ENCODE measurements around the gene GHRH.

Gene GHRH

GRCh38 chr20:37290158-37290810 lies 28.7 kb upstream of the GHRH start:
- no peak for DNase-seq

DNA sequence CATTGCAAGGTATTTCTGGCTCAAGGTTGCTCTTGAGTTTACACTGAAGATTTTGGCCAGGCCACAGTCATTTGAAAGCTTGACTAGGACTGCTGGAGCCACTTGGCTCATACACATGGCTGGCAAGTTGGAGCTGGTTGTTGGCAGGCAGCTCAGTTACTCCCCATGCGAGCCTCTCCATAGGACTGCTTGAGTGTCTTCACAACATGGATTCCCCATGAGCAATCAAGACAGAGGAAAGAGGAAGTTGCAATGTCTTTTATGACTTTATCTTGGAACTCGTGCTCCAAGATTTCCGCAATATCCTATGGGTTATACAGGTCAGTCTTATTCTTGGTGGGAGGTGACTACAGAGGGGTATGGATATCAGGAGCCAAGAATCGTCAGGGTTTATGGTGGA lies 26.5 kb upstream of the GHRH start:
- peak; percentile 3 for DNase-seq

GRCh38 chr20:37285664-37286374 lies 24.2 kb upstream of the GHRH start:
- DNase-seq, result no peak

GRCh38 chr20:37284691-37285161 lies 23.1 kb upstream of the GHRH start:
- no peak for DNase-seq

DNA sequence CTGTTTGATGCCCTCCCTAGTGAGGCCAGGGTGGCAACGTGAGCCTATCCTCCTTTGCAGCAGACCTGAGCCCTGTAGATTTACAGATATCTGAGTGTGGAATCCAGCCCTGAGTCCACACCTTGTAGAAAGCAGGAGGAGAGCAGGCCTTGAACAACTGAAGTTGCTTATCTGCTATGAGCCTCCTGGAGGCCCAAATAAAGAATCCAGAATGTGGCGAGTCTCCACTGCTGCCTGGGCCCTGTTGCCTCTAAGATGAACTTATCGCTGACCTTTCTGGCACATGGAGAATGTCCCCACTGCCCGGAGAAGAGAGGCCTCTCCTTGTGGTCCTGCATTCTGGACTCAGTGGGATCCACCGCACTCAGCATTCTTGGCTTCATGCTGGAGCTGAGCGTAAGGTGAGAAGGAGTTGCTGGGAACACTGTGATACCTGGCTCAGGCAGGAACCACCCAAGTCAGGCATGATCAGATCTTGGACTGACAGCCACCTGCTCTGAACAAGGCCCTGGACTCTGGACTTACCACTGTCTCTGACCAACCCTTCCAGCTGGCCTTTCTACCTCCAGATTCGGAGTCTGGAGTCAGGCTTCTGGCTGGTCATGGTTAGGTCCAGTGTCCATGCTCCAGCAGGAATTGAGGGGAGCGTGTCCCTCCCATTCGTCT lies 22.0 kb upstream of the GHRH start:
- DNase-seq, result no peak

DNA sequence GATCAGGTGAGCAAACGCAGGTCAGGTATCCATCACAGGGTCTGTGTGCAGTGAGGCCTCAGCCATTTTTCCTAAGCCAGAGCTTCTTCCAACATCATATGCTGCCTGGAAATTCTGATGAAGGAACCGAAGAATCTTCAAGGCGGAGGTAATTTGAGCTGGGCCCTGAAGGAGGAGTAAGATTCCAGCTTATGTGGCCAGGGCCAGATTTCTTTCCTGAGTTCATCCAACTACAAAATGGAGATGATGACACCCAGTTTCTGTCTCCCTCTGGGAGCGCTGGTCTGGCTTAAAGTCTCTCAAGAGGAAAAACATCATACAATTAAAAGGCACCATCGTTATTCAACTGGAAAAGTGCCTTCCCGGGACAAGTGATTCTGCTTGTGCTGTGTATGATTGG lies 20.9 kb upstream of the GHRH start:
- no peak for DNase-seq

DNA sequence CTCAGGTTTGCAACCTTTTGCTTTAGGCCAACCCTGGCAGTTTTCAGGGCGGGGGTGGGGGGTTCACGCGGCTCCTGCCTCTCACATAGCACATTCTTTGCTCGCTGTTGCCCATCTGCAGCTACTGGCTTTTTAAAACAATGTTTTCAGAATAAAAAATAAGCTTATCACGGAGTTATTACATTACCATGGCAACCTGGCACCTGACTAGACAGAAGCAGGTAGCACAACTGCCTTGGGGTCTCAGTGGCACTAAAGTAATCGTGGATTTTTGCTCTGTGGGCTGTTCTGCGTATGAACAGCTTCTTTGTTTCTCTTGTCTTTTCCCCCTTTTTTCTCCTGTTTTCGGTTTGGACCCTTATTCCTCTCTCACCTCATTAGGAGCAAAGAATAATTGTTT lies 18.8 kb upstream of the GHRH start:
- no peak for DNase-seq

DNA sequence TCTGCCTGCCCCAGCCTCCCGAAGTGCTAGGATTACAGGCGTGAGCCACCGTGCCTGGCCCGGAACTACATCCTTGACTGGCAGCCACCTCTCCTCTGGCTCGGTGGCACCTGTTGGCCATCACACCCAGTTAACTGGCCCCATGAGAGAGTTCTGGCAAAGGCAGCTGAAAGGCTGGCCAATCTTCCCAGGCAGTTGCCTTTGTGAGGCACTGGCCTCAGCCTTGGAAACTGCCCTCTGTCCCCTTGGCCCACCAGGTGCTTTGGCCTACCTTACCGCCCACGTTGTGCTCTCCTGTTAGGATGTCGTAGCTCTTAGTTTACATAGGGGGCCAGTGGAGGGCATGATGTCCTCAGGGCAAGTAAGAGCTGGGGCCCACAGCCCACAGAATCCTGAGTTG lies 18.2 kb upstream of the GHRH start:
- no peak for DNase-seq

- no peak for DNase-seq
These were observed 17.5 kb upstream of the GHRH start for GRCh38 chr20:37278966-37279590.

DNA sequence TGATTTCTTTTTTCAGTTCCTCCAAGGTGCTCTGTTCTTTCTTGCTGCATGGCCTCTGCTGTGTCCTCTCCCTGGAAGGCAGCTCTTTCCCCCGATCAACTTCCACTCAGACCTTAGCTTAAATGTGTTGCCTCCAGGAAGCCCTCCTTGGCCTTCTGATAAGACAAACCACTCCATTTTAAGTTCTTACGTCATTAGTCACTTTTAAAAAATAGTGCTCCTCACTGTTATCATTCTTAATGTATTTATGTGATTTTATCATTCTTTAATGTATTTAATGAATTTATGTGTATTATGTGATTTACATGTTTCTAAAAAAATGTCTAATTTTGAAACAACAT lies 15.6 kb upstream of the GHRH start:
- DNase-seq, result no peak

- peak; percentile 82 for DNase-seq
These were observed 15.1 kb upstream of the GHRH start for GRCh38 chr20:37276494-37277252.

- DNase-seq, result no peak
These were observed 13.4 kb upstream of the GHRH start for GRCh38 chr20:37274851-37275524.

DNA sequence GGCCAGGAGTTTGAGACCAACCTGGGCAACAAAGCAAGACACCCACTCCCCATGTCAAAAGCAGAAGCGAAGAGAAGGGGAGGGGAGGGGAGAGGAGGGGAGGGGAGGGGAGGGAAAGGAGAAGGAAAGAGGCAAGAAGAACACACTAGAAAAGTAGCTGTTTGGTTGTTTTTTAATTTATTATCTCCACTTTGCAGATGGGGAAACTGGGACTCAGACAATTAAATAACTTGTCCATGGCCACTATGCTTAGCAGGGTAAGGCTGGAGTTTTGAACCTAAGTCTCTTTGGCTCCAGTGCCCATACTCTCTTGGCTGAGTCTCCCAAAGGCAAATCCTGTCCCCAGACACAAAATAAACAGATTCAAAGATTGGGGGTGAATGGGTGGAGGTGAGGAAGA lies 12.4 kb upstream of the GHRH start:
- no peak for DNase-seq

GRCh38 chr20:37271421-37271768 lies 9.8 kb upstream of the GHRH start:
- no peak for DNase-seq

DNA sequence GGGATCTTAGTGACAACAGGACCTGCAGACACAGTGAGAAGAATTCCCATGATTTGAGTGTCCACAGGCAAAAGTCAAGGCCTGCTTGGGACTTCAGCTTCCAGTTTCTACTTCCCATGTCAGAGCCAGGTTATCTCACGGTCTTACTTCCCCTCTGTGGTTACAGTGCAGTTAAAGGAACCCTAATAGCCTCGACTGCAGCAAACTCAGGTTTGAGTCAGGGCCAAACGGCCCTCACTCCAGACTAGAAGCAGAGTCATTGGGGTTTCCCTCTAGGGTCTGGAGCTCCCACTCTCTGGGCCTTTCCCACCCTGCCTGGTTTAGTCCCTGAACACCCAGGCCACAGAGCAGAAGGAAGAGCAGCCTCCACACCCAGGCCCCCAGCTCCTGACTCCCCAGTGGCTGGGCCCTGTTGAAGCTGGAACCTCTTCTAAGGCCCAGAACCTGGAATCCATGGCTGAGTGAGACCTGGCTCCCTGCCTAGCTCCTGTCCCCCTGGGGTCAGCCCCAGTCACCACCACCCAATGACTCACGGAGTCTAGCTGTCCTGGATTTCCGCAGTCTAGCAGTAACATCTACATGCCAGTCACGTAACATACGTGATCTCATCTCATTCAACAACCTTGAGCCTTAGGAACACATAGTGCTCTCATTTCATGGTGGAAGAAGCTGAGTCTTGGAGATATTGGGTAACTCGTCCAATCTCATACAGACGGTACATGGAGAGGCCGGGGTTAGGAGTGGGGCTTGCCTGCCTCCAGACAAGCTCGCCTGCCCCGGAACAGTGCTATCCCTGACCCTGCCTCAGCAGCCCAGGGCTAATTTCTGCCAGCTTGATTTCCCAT lies 9.2 kb upstream of the GHRH start:
- no peak for DNase-seq

GRCh38 chr20:37267667-37268313 lies 6.2 kb upstream of the GHRH start:
- no peak for DNase-seq

- no peak for DNase-seq
These were observed 5.5 kb upstream of the GHRH start for GRCh38 chr20:37266940-37267666.

DNA sequence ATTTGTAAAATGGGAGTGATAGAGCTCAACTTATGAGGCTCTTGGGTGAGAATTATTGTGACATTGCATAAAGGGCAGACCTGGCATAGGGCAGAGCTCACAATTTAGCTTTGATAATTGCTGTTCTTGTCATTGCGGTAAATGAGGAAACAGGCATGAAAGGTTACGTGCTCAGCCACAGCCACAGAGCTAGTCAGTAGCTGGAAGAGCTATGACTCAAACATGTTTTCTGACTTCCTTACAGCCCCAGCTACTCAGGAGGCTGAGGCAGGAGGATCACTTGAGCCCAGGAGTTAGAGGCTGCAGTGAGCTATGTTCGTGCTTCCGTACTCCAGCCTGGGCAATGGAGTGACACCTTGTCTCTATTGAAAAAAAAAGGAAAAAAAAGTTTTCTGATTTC lies 3.5 kb upstream of the GHRH start:
- DNase-seq, result no peak

DNA sequence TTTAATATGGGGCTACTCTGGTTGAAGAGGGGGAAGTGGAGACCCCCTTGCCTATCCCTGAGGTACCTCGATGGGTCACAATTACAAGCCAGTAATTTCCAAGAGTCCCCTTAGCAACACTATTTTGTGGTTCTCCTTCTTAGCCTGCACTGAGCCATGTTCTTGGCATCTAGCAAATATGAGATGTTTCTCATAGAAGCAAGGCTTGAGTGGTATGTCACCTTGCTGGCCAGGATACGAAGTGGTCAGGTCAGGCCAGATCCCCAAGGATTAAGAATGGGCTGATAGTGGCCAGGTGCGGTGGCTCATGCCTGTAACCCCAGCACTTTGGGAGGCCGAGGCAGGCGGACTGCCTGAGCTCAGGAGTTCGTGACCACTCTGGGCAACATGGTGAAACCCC lies 2.1 kb upstream of the GHRH start:
- no peak for DNase-seq

GRCh38 chr20:37262505-37262904 lies 891 bp upstream of the GHRH start:
- DNase-seq, result no peak

Data from NCI-H2029 treated with DMSO at 0.1 percent for 48 hours (cell line).